H9 (cell line): Measurements from ENCODE around the gene STX16. TPM values are rescaled to one million over a fixed set of nuclear protein-coding genes. Genes with fewer than 3 reads are reported as not detected.
A peak's percentile ranks its signal among the peaks of the same experiment; 100 is the strongest.

Experiments used
- DNase-seq: peaks from one replicate; pipeline ENCODE4 v3.0.0-alpha.2; 2017
- H2AFZ ChIP-seq: one replicate; pipeline ENCODE4 v1.6.1; 2013; ENCODE audit warnings: mild to moderate bottlenecking, low read length, control low read depth, moderate library complexity
- H2AK5ac ChIP-seq: 2 replicates; pipeline ENCODE4 v1.6.1; 2013; ENCODE audit warnings: low read length, control low read depth, mixed read lengths; ENCODE audit not compliant: insufficient read length
- H2BK120ac ChIP-seq: one replicate; pipeline ENCODE4 v1.6.1; 2013; ENCODE audit warnings: low read depth, mild to moderate bottlenecking, low read length, control low read depth, inconsistent platforms; ENCODE audit not compliant: poor library complexity, severe bottlenecking
- H2BK12ac ChIP-seq: 2 replicates; pipeline ENCODE4 v1.6.1; 2013; ENCODE audit warnings: low read length, control low read depth, mixed read lengths, low read depth; ENCODE audit not compliant: insufficient read length
- H2BK15ac ChIP-seq: 2 replicates; pipeline ENCODE4 v1.6.1; 2013; ENCODE audit warnings: low read depth, low read length, control low read depth
- H2BK20ac ChIP-seq: one replicate; pipeline ENCODE4 v1.6.1; 2013; ENCODE audit warnings: low read depth, mild to moderate bottlenecking, low read length, control low read depth, inconsistent platforms; ENCODE audit not compliant: poor library complexity, severe bottlenecking
- H2BK5ac ChIP-seq: 2 replicates; pipeline ENCODE4 v1.6.1; 2013; ENCODE audit warnings: low read length, control low read depth, mixed read lengths; ENCODE audit not compliant: insufficient read length
- H3K14ac ChIP-seq: 2 replicates; pipeline ENCODE4 v1.6.1; 2013; ENCODE audit warnings: low read length, control low read depth; ENCODE audit not compliant: insufficient read depth
- H3K18ac ChIP-seq: 2 replicates; pipeline ENCODE4 v1.6.1; 2013; ENCODE audit warnings: low read depth, mild to moderate bottlenecking, mixed read lengths, low read length, control low read depth; ENCODE audit not compliant: insufficient read length
- H3K23ac ChIP-seq: 2 replicates; pipeline ENCODE4 v1.6.1; 2013; ENCODE audit warnings: low read length, control low read depth, mixed read lengths, low read depth; ENCODE audit not compliant: insufficient read length
- H3K23me2 ChIP-seq: 2 replicates; pipeline ENCODE4 v1.6.1; 2013; ENCODE audit warnings: low read depth, mild to moderate bottlenecking, mixed read lengths, low read length, control low read depth; ENCODE audit not compliant: insufficient read length, poor library complexity, severe bottlenecking
- H3K27ac ChIP-seq: 2 replicates; pipeline ENCODE4 v1.5.1; 2013; ENCODE audit warnings: low read length, control low read depth, mixed read lengths, low read depth; ENCODE audit not compliant: insufficient read length
- H3K27me3 ChIP-seq: 2 replicates; pipeline ENCODE4 v1.6.1; 2013; ENCODE audit warnings: low read length, control low read depth, inconsistent platforms; ENCODE audit not compliant: insufficient read depth
- H3K4ac ChIP-seq: 2 replicates; pipeline ENCODE4 v1.6.1; 2013; ENCODE audit warnings: low read depth, mild to moderate bottlenecking, control low read depth, inconsistent platforms, low read length, moderate library complexity
- H3K4me1 ChIP-seq: 2 replicates; pipeline ENCODE4 v1.6.1; 2013; ENCODE audit warnings: low read length, control low read depth, inconsistent platforms; ENCODE audit not compliant: insufficient read depth
- H3K4me2 ChIP-seq: 2 replicates; pipeline ENCODE4 v1.6.1; 2013; ENCODE audit warnings: low read length, control low read depth, mixed read lengths; ENCODE audit not compliant: insufficient read length, insufficient read depth
- H3K56ac ChIP-seq: 2 replicates; pipeline ENCODE4 v1.6.1; 2013; ENCODE audit warnings: low read depth, mild to moderate bottlenecking, mixed read lengths, low read length, control low read depth; ENCODE audit not compliant: insufficient read length
- H3K79me1 ChIP-seq: 2 replicates; pipeline ENCODE4 v1.6.1; 2013; ENCODE audit warnings: low read depth, mild to moderate bottlenecking, moderate library complexity, low read length, control low read depth, inconsistent platforms; ENCODE audit not compliant: insufficient read depth, poor library complexity, severe bottlenecking
- H3K79me2 ChIP-seq: 2 replicates; pipeline ENCODE4 v1.6.1; 2013; ENCODE audit warnings: low read length, control low read depth, inconsistent platforms; ENCODE audit not compliant: insufficient read depth
- H3K9ac ChIP-seq: 2 replicates; pipeline ENCODE4 v1.6.1; 2013; ENCODE audit warnings: low read length, control low read depth, mixed read lengths; ENCODE audit not compliant: insufficient read length; ENCODE audit errors: extremely low read depth
- H3K9me3 ChIP-seq: one replicate; pipeline ENCODE4 v1.6.1; 2013; ENCODE audit warnings: low read depth, low read length, inconsistent platforms; ENCODE audit not compliant: control insufficient read depth
- H3T11ph ChIP-seq: one replicate; pipeline ENCODE4 v1.6.1; 2013; ENCODE audit warnings: mild to moderate bottlenecking, low read length, control low read depth, inconsistent platforms
- H4K20me1 ChIP-seq: one replicate; pipeline ENCODE4 v1.6.1; 2013; ENCODE audit not compliant: control insufficient read depth, insufficient read length, insufficient read depth
- H4K5ac ChIP-seq: 2 replicates; pipeline ENCODE4 v1.6.1; 2013; ENCODE audit warnings: low read depth, mild to moderate bottlenecking, mixed read lengths, low read length, control low read depth; ENCODE audit not compliant: insufficient read length
- H4K8ac ChIP-seq: replicated peaks from 2 replicates; pipeline ENCODE4 v1.6.1; 2013; ENCODE audit warnings: low read length, control low read depth, mixed read lengths, low read depth; ENCODE audit not compliant: insufficient read length
- H4K91ac ChIP-seq: 2 replicates; pipeline ENCODE4 v1.6.1; 2013; ENCODE audit warnings: low read depth, mild to moderate bottlenecking, moderate library complexity, mixed read lengths, low read length, control low read depth; ENCODE audit not compliant: insufficient read length
- H3K27ac Mint-ChIP-seq, 3 experiments: 2 replicates in 2 of 3; 3 replicates in 1 of 3; pipeline ENCODE4 v1.8.0; 2020 to 2021; ENCODE audit warnings: mixed read lengths in 3 of 3, mild to moderate bottlenecking in 1 of 3, moderate library complexity in 1 of 3
- H3K27me3 Mint-ChIP-seq: 2 replicates; pipeline ENCODE4 v1.8.0; 2021; ENCODE audit warnings: low read depth, mild to moderate bottlenecking, moderate library complexity, mixed read lengths
- H3K36me3 Mint-ChIP-seq, 3 experiments: 2 replicates in 2 of 3; 3 replicates in 1 of 3; pipeline ENCODE4 v1.8.0; 2020 to 2021; ENCODE audit warnings: low read depth in 3 of 3, mixed read lengths in 3 of 3; ENCODE audit not compliant: insufficient read depth in 1 of 3
- H3K4me1 Mint-ChIP-seq, 2 experiments: 2 replicates each; pipeline ENCODE4 v1.8.0; 2020; ENCODE audit warnings: mixed read lengths in 2 of 2
- H3K4me3 Mint-ChIP-seq, 2 experiments: 2 replicates in 1 of 2; 3 replicates in 1 of 2; pipeline ENCODE4 v1.8.0; 2020 to 2021; ENCODE audit warnings: mild to moderate bottlenecking in 2 of 2, mixed read lengths in 2 of 2, moderate library complexity in 1 of 2
- H3K9me3 Mint-ChIP-seq, 2 experiments: 2 replicates in 1 of 2; 3 replicates in 1 of 2; pipeline ENCODE4 v1.8.0; 2020; ENCODE audit warnings: mild to moderate bottlenecking in 2 of 2, mixed read lengths in 2 of 2, moderate library complexity in 1 of 2
- whole genome bisulfite sequencing: extraction: QIAGEN DNeasy Blood & Tissue Kit; methylation state at CpG from one replicate; pipeline ENCODE4 v1.1.7; 2013; ENCODE audit warnings: missing lambda C conversion rate, low lambda C conversion rate, mixed read lengths; ENCODE audit not compliant: insufficient read length; ENCODE audit errors: extremely low coverage; 5-methylcytosine and 5-hydroxymethylcytosine counted together
- total RNA-seq: library from RNA; stranded (reverse); gene quantifications from 2 replicates; pipeline ENCODE4 v1.2.1, GENCODE V29; 2021
- TF ChIP-seq, protein P1 (sequence below): fragments of 200-600 bp; sonication (generic); conservative IDR thresholded peaks from 3 replicates; pipeline ENCODE4 v1.8.0; 2021; ENCODE audit warnings: antibody characterized with exemption, mild to moderate bottlenecking

Gene STX16
- total RNA-seq, 1 experiment from 2014 or later, result 87.8 TPM

GRCh38 chr20:58701431-58702160 lies 50.5 kb downstream of the STX16 start:
- H2AFZ ChIP-seq, result no peak overlapping the region
- H3T11ph ChIP-seq, result no peak overlapping the region
- no peaks in the 10 kb centered on the region for H3K79me2 ChIP-seq
- H3K14ac ChIP-seq, result no peak overlapping the region
- H3K79me1 ChIP-seq, result no peaks in the 10 kb centered on the region
- no peak overlapping the region for H3K27ac ChIP-seq
- peaks cover 15 to 55% (median 46%) of the 10 kb centered on the region in 3 experiments for H3K36me3 Mint-ChIP-seq
- no CpG with 5 or more reads among the region's 29 CpGs for WGBS
- H3K4me2 ChIP-seq, result no peak overlapping the region
- no peak overlapping the region for H2BK5ac ChIP-seq
- peaks cover 0 to 3% of the 10 kb centered on the region in 2 experiments; a peak in 1 of 5 replicates for H3K9me3 Mint-ChIP-seq
- no peaks in the 10 kb centered on the region for H3K27me3 ChIP-seq
- 0 out of 2 replicates have a peak, but pooled peaks cover 2% of the 10 kb centered on the region for H3K4me1 ChIP-seq
- DNase-seq, result peak; percentile 22
- H3K4ac ChIP-seq, result no peak overlapping the region
- no peak overlapping the region for H4K5ac ChIP-seq
- H4K20me1 ChIP-seq, result no peaks in the 10 kb centered on the region
- TF ChIP-seq, protein P1, sequence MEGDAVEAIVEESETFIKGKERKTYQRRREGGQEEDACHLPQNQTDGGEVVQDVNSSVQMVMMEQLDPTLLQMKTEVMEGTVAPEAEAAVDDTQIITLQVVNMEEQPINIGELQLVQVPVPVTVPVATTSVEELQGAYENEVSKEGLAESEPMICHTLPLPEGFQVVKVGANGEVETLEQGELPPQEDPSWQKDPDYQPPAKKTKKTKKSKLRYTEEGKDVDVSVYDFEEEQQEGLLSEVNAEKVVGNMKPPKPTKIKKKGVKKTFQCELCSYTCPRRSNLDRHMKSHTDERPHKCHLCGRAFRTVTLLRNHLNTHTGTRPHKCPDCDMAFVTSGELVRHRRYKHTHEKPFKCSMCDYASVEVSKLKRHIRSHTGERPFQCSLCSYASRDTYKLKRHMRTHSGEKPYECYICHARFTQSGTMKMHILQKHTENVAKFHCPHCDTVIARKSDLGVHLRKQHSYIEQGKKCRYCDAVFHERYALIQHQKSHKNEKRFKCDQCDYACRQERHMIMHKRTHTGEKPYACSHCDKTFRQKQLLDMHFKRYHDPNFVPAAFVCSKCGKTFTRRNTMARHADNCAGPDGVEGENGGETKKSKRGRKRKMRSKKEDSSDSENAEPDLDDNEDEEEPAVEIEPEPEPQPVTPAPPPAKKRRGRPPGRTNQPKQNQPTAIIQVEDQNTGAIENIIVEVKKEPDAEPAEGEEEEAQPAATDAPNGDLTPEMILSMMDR, result no peak
- peaks cover 4 to 9% of the 10 kb centered on the region in 2 experiments for H3K4me1 Mint-ChIP-seq
- no peak overlapping the region for H3K56ac ChIP-seq
- no peak overlapping the region for H2BK20ac ChIP-seq
- no peaks in the 10 kb centered on the region for H3K23me2 ChIP-seq
- no peak overlapping the region for H3K18ac ChIP-seq
- no peak overlapping the region for H3K23ac ChIP-seq
- H3K4me3 Mint-ChIP-seq, result no peak overlapping the region
- H3K27ac Mint-ChIP-seq, result no peak overlapping the region
- H3K9me3 ChIP-seq, result no peaks in the 10 kb centered on the region
- H2BK15ac ChIP-seq, result no peak overlapping the region
- no peak overlapping the region for H2BK12ac ChIP-seq
- H2BK120ac ChIP-seq, result no peak overlapping the region
- no peak overlapping the region for H3K9ac ChIP-seq
- no peak overlapping the region for H2AK5ac ChIP-seq
- H3K27me3 Mint-ChIP-seq, result no peaks in the 10 kb centered on the region
- no peak overlapping the region for H4K91ac ChIP-seq
- no peak overlapping the region for H4K8ac ChIP-seq
